GM21423 (cell line): ENCODE data around the gene NEGR1.
"Not testable (repeated sequence)": the region's sequence is repeated elsewhere in the genome, so short reads cannot be mapped to it uniquely, and the experiment has no call there.

ENCODE experiments used
- ATAC-seq: cut with Tn5 transposase; IDR thresholded peaks from one replicate; pipeline ENCODE4 v1.9.1; 2021; ENCODE audit warnings: mild to moderate bottlenecking, moderate library complexity; ENCODE audit not compliant: unreplicated experiment

NEGR1 gene

DNA sequence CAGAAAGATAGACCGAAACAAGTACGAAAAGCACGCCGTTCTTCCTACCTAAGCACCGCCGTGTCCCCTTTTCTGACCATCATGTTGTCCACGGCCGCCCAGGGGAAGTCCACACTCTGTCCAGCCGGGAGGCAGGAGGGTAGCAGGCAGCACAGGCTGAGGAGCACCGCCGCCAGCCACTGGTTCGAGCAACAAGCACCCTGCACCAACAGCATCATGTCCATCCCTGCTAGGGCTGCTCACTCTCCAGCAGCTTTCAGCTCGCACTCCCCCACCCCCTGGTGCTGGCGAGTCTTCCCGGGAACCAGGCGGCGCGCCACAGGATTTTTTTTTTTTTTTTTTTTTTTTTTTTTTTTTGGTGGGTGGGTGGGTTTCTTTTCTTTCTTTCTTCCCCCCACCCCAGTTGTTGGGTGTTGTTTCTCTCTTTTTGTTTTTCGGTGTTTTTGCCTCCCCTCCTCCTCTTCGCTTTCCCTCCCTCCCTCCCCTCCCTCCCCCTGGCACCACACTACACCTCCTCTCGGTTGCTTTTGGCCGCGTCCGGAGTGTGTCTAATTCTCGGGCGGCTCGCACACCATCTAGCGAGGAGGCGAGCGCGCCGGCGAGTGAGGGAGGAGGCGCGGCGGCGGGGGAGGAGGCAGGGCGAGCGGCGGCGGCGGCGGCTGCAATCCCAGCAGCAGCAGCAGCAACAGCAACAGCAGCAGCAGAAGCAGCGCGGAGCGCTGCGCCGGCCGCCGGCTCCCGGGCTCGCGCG, at the start of gene NEGR1:
Gene NEGR1 (minus strand): TSS at position 269 of the 751 bp plus-strand sequence.
- ATAC-seq: peak; percentile 74

- no peak for ATAC-seq
These were observed 44.2 kb upstream of the NEGR1 start for GRCh38 chr1:72326494-72326893.

- no peak for ATAC-seq
These were observed 42.1 kb upstream of the NEGR1 start for GRCh38 chr1:72324451-72324850.

GRCh38 chr1:72322910-72323309, 40.6 kb upstream of the NEGR1 start:
- no peak for ATAC-seq

GRCh38 chr1:72296501-72296900, 14.2 kb upstream of the NEGR1 start:
- ATAC-seq: no peak

GRCh38 chr1:72288886-72289285, 6.5 kb upstream of the NEGR1 start:
- ATAC-seq: no peak

GRCh38 chr1:72286401-72286800, 4.1 kb upstream of the NEGR1 start:
- ATAC-seq: no peak

- no peak for ATAC-seq
These were observed 2.7 kb upstream of the NEGR1 start for GRCh38 chr1:72285074-72285425.

DNA sequence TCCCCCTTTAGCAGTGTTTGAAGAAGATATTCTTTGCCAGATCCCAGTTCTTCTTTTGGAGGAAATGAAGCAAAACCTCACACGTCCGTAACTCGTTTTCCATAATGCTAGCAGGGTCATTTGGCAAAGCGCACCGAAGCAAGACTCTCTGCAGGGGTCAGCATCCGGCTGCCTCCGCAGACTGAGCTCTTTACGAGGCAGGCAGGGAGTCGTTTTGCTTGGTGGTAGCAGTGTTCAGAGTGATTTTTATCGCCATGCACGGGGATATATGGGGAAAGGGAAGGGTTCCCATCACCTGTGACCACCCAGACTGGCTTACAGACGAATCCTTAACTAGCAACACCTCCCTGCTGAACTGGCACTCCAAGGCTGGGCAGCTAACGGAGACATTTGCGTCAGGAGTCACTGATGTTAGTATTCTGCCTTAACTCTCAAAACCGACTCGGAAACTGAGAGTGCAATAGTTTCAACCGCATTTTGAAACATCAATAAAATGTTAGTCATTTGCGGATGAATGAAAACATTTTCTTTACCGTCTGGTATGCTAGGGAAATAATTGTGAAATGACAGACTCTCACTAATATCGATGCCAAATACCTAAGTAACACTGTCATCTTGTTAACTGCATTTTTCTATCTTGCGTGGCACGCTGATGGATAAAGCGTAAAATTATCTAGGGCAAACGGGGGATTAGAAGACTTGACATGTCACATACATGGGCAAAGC, 2.2 kb upstream of the NEGR1 start:
- peak; percentile 45 for ATAC-seq

- ATAC-seq: no peak
These were observed 1.7 kb upstream of the NEGR1 start for GRCh38 chr1:72284084-72284347.

DNA sequence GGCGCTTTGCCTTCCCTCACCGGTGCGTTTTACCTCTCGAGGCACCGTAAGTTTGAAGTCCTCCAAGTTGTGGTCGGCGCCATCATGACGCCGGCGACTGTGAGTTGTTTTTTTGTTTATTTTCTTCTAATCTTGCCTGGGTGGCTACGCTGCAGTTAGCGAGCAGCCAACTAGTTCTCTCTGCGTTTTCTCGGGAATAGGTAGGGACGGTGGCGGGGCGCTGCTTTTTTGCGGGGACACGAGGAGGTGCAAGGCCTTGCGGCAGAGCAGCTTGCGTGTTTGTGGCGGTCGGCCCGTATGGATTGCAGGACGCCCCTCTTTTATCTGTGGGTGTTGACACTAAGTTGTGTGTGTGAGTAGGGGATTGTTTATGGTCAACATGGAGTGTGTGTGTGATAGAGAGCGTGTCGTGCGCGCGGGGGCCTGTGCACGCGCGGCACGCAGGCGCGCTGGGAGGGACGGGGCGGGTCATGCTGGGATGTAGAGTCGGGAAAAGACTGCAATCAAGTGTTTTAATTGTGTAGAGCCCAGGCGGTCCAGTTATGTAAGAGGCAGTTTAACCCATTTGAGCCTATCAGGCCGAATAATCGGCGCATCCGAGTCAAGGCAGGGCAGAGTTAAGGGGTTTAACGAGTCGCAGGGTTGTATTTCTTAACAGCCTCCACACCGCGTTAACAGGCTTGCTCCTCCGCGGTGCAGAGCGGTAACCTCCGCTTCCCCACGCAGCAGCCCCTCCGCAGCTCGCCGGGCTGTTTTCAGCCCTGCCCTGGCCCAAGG, 1.2 kb upstream of the NEGR1 start:
- ATAC-seq: no peak

GRCh38 chr1:72283022-72283306, 625 bp upstream of the NEGR1 start:
- peak; percentile 5 for ATAC-seq

- no peak for ATAC-seq
These were observed 585 bp downstream of the NEGR1 start for GRCh38 chr1:72281637-72282270.

DNA sequence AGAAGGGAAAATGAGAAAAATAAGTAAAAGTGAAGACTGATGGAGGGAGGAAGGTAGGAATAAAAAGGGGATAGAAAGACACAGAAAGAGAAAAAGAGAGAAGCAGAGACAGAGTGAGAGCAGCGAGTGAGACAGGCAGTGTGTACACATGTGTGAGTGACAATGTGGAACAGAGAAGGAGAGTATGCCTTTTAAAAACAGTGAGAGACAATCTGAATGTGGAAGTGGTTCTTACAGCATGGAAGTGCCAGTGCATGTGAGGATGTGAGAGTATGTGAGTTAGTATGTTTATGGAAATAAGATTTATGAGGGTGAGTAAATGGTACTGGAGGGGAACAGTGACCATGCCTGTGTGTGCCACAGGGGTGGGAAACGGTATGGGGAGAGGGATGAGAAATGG, 1.2 kb downstream of the NEGR1 start:
- no peak for ATAC-seq

- no peak for ATAC-seq
These were observed 1.6 kb downstream of the NEGR1 start for GRCh38 chr1:72280711-72281110.

- ATAC-seq: no peak
These were observed 2.2 kb downstream of the NEGR1 start for GRCh38 chr1:72280131-72280530.

- ATAC-seq: no peak
These were observed 3.9 kb downstream of the NEGR1 start for GRCh38 chr1:72278461-72278860.

- no peak for ATAC-seq
These were observed 10.7 kb downstream of the NEGR1 start for GRCh38 chr1:72271555-72272085.

DNA sequence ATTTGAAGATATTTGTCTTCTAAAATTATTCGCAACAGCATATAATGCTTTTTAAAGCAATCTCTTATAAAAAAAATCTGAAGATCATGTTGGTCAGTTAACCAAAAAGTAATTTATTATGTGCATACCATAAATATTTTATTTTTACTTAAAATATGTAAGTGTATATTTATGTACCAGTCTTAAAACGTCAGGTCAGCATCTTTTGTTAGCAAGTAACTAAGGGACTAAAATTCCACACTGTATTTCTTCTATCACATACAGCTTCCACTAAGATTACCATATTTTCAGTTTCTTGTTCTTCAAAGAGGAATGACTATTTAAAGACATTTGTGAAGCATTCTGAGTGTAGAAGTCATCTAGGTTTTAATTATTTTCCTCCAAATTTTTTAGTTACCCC, 19.6 kb downstream of the NEGR1 start:
- ATAC-seq: no peak

- ATAC-seq: no peak
These were observed 29.2 kb downstream of the NEGR1 start for GRCh38 chr1:72253132-72253531.

DNA sequence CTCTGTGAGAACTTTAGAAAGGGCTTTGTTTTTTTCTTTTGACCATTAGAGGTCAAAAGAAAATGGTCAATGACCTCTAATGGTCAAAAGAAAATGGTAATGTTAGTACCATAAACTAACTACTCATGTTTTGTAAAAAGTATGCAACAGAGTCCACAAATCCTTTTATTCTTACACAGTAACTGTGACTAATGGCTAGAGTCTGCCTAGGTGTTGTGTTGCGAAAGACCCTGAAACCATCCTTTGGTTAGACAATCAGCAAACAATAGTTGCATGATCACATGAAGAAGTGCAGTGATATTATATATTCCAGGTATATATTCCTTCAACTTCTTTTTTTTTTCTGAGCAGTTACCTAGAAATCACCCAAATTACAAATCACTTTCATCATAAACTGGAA, 40.9 kb downstream of the NEGR1 start:
- ATAC-seq: no peak

DNA sequence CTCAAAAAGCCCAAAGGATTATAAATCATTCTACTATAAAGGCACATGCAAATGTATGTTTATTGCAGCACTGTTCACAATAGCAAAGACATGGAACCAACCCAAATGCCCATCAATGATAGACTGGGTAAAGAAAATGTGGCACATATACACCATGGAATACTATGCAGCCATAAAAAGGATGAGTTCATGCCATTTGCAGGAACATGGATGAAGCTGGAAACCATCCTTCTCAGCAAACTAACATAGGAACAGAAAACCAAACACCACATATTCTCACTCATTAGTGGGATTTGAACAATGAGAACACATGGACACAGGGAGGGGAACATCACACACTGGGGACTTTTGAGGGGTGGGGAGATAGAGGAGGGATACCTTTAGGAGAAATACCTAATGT, 46.4 kb downstream of the NEGR1 start:
- not testable (repeated sequence) for ATAC-seq
